Right kidney (tissue), 9 donors: Measurements from ENCODE around the gene ACADVL.
"Not testable (repeated sequence)": the region's sequence is repeated elsewhere in the genome, so short reads cannot be mapped to it uniquely, and the experiment has no call there.

Experiments
- DNase-seq: peaks from one replicate; pipeline ENCODE4 v3.0.0-alpha.2; 2016
- long read RNA-seq, 8 donors: transcript quantifications; one replicate each; lab custom pipeline, GENCODE V29; 2026

Gene ACADVL
- long read RNA-seq, donor 1, transcript ACADVL-206 (8 exons, 1,212 nt) = minor isoform, 10 of 127 reads
- long read RNA-seq, donor 1, transcript ACADVL-214 (1 exons, 1,732 nt) = minor isoform, 13 of 127 reads
- long read RNA-seq, donor 1, transcript ACADVL-203 (20 exons, 2,323 nt) = major isoform, 36 of 127 reads
- long read RNA-seq, donor 1, transcript ACADVL-215 (5 exons, 709 nt) = minor isoform, 5 of 127 reads
- long read RNA-seq, donor 1, partial matches to known transcripts = 16 of 127 reads
- long read RNA-seq, donor 1, other reads (novel, unspliced or antisense) = 33 of 127 reads
- long read RNA-seq, donor 2, transcript ACADVL-203 (20 exons, 2,323 nt) = major isoform, 16 of 41 reads
- long read RNA-seq, donor 2, transcript ACADVL-214 (1 exons, 1,732 nt) = minor isoform, 7 of 41 reads
- long read RNA-seq, donor 2, partial matches to known transcripts = 7 of 41 reads
- long read RNA-seq, donor 2, other reads (novel, unspliced or antisense) = 0 of 41 reads
- long read RNA-seq, donor 3, transcript ACADVL-214 (1 exons, 1,732 nt) = minor isoform, 7 of 44 reads
- long read RNA-seq, donor 3, transcript ACADVL-203 (20 exons, 2,323 nt) = major isoform, 13 of 44 reads
- long read RNA-seq, donor 3, partial matches to known transcripts = 14 of 44 reads
- long read RNA-seq, donor 3, other reads (novel, unspliced or antisense) = 0 of 44 reads
- long read RNA-seq, donor 4, transcript ACADVL-234 (2 exons, 599 nt) = minor isoform, 6 of 577 reads
- long read RNA-seq, donor 4, transcript ACADVL-206 (8 exons, 1,212 nt) = minor isoform, 9 of 577 reads
- long read RNA-seq, donor 4, transcript ACADVL-203 (20 exons, 2,323 nt) = major isoform, 15 of 577 reads
- long read RNA-seq, donor 4, transcript ACADVL-214 (1 exons, 1,732 nt) = minor isoform, 7 of 577 reads
- long read RNA-seq, donor 4, partial matches to known transcripts = 516 of 577 reads
- long read RNA-seq, donor 4, other reads (novel, unspliced or antisense) = 15 of 577 reads
- long read RNA-seq, donor 5, transcript ACADVL-203 (20 exons, 2,323 nt) = major isoform, 39 of 104 reads
- long read RNA-seq, donor 5, transcript ACADVL-206 (8 exons, 1,212 nt) = minor isoform, 5 of 104 reads
- long read RNA-seq, donor 5, transcript ACADVL-214 (1 exons, 1,732 nt) = minor isoform, 13 of 104 reads
- long read RNA-seq, donor 5, transcript ACADVL-215 (5 exons, 709 nt) = minor isoform, 13 of 104 reads
- long read RNA-seq, donor 5, partial matches to known transcripts = 28 of 104 reads
- long read RNA-seq, donor 5, other reads (novel, unspliced or antisense) = 0 of 104 reads
- long read RNA-seq, donor 6, transcript ACADVL-214 (1 exons, 1,732 nt) = minor isoform, 8 of 122 reads
- long read RNA-seq, donor 6, transcript ACADVL-206 (8 exons, 1,212 nt) = minor isoform, 8 of 122 reads
- long read RNA-seq, donor 6, transcript ACADVL-203 (20 exons, 2,323 nt) = major isoform, 14 of 122 reads
- long read RNA-seq, donor 6, partial matches to known transcripts = 80 of 122 reads
- long read RNA-seq, donor 6, other reads (novel, unspliced or antisense) = 0 of 122 reads
- long read RNA-seq, donor 7 = 0 reads
- long read RNA-seq, donor 8, transcript ACADVL-203 (20 exons, 2,323 nt) = major isoform, 34 of 84 reads
- long read RNA-seq, donor 8, transcript ACADVL-206 (8 exons, 1,212 nt) = minor isoform, 9 of 84 reads
- long read RNA-seq, donor 8, transcript ACADVL-209 (2 exons, 562 nt) = minor isoform, 5 of 84 reads
- long read RNA-seq, donor 8, transcript ACADVL-214 (1 exons, 1,732 nt) = minor isoform, 11 of 84 reads
- long read RNA-seq, donor 8, partial matches to known transcripts = 21 of 84 reads
- long read RNA-seq, donor 8, other reads (novel, unspliced or antisense) = 0 of 84 reads

DNA sequence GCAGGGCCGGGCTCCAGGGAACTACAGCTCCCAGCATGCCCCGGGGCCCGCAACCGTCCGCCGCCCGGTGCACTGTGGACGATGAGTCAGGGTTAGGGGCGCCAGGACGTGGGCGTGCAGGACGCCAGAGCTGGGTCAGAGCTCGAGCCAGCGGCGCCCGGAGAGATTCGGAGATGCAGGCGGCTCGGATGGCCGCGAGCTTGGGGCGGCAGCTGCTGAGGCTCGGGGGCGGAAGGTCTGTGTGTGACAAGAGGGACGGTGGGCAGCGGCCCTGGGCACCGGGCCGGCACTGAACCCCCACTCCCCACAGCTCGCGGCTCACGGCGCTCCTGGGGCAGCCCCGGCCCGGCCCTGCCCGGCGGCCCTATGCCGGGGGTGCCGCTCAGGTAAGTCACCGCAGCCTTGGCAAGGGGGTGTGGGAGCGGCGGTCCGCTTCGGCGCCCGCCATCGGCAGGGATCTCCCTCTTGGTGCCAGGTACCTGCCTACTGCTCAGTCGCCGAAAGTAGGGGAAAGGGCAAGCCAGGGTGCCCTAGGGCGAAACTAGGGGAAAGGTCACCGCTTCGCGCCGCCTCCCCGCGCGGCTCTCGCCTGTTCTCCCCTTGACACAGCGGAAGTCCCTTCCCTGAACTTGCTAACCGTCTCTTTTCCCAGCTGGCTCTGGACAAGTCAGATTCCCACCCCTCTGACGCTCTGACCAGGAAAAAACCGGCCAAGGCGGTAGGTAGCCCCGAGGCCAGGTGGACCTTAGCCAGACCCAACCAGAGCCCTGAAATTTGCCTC, at the start of gene ACADVL, which contains the start of gene DLG4:
ACADVL (plus strand) TSS at position 127 of the 781 bp plus-strand sequence; CDS start at position 174, 47 bp downstream.
DLG4 (minus strand) TSS at position 25 of the 781 bp plus-strand sequence.
- DNase-seq = peak; percentile 87

DNA sequence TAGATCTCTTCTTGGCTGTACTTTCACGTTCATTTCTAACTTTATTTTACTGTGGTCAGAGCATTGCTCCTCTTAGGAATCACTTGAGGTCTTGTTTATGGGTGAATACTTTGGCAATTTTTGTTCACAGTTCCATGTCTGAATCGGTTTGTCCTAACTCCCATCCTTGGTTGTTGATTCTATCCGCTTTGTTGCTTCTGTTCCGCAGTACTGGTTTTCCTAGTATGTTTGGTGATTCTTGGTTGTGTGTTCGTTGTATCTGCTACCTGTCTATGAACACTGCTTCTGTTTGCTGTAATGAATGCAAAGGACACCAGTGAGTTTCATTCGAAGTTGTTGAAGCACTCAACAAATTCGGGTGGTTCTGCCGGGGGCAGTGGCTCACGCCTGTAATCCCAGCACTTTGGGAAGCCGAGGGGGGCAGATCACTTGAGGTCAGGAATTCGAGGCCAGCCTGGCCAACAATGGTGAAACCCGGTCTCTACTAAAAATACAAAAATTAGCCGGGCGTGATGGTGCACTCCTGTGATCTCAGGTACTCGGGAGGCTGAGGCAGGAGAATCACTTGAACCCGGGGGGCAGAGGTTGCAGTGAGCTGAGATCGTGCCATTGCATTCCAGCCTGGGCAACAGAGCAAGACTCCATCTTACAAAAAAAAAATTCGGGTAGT, 47.1 kb upstream of the ACADVL start:
- DNase-seq = not testable (repeated sequence)

DNA sequence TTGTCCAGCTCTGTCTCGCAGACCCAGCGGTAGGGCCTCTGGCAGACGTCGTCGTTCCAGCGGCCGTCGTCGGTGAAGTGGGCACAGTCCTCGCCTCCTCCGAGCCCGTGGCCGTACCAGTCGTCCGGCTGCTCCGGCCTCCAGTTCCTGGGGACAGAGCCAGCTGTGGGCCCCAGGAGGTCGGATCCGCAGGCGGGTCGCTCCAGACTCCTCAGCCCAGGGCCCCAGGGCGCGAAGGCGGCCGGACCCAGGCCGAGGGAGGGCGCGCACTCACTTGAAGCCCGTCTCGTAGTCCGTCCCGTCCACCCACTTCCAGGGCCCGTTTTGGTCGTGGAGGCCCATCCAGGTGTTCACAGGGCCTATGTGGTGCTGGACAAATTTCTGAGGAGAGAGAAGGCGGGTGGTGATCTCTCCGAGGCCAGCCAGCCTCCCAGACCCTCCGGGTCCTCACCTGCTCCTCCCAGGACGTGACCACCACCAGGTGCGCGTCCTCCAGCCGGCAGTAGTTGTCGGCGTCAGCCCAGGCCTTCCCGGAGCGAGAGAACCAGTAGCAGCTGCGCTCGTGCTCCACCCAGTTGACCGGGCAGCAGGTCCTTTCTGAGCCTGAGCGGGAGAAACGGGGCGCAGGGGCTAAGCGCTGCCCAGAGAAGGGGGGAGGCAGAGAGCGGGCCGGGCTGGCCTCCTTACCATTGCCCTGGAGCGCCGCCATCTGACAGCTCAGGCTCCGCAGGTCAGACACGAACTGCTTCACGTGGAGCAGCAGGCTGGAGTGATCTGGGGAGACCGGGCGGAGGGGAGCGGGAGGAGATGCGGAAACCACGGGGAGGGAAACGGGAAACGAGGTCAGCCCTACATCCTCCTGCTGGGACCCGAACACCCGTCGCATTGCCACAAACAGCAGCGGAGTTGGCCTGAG, 45.8 kb upstream of the ACADVL start:
- peak; percentile 66 for DNase-seq

DNA sequence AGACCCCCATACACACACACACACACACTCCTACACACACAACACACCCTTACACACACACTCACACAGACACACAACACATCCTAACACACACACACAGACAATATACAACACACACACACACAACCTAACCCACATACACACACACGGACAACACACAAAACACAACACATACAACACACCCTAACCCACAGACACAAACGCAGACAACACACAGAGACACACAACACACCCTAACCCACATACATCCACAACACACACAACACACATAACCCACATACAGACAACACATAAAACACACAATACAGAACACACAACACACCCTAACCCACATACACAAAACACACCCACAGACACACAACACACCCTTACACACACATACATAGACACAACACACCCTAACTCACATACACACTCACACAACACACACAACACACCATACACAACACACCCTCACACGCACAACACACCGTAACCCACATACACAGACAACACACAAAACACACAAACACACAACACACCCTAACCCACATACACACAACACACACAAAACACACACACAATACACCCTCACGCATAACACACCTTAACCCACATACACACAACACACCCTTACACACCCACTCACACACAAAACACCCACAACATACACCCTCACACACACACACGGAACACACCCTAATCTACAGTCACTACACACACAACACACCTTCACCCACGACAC, 45.0 kb upstream of the ACADVL start:
- DNase-seq = no peak

DNA sequence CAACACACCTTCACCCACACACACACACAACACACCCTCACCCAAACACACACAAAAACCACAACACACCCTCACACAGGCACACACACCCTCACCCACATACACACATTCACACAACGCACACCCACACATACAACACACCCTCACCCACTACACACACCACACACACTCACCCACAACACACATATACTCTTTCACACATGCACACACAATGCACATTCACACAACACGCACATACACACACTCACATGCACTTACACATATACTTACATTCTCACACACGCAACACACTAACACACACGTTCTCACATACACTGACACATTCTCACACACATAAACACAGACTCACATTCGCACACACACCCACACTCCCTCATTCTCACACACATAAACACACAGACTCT, 44.4 kb upstream of the ACADVL start:
- DNase-seq = no peak

DNA sequence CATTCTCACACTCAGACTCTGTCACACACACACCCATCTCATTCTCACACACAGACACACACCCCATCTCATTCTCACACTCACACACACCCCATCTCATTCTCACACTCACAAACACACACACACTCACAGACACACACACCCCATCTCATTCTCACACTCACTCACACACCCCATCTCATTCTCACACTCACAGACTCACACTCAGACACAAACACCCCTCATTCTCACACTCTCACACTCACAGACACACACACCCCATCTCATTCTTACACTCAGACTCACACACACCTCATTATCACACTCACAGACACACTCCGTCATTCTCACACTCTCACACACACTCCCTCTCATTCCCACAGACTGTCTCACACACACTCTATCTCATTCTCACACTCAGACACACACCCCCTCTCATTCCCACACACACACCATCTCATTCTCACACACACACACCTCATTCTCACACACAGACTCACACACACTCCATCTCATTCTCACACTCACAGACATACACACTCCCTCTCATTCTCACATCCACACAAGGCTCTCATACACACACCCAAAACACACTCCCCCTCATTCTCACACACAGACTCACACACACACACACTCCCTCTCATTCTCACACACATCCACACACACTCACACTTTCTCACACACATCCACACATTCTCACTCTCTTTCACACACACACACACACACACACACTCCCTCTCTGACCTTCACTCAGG, 43.5 kb upstream of the ACADVL start:
- DNase-seq = no peak

DNA sequence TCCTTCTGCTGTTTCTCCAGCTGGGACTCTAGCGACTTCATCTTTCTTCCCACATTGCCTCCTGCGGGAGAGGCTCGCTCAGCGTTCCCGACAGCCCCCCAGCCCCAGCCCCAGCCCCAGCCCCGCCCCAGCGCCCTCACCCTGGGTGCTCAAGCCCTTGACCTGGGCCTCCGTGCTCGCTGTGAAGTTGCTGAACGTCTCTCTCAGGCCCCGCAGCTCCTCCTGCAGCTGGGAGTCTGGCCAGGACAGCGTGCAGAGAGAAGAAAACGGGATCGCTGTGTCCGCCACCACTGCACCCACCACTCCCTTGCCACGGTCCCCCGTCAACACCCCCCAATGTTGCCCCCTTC, 42.9 kb upstream of the ACADVL start:
- DNase-seq = no peak

DNA sequence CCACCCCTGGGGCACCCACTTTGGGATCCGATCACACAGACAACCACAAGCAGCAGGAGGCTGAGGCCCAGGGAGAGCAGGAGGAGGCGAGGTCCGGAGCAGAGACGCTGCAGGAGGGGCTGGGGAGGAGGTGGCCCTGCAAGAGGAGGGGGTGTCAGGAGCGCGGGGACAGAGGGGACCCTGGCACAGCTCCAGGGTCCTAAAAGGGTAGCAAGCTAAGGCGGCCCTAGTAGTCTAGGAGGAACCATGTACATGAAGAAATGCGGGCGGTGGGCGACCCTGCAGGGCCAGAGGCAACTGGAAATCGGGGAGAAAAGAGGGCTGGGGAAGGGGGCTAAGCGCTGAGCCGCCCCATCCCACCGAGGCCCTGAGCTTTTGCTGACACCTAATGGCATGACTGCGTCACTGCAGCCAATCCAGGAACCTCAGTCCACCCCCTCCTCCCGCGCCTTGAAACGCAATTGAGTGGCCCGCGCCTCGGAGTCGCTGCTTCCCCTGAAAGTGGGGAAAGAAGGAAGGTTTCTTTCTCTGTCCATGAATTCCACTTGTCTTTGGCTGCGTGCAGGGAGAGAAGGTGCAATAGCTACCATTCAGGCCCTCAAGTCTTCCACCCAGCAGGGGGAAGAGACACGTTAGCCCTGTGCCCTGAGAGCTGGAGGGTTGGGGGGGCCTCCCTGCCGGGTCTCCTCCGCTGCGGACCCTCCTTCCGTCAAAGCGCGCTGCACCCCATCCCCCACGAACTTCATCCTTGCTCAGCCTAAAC, 42.4 kb upstream of the ACADVL start:
- peak; percentile 93 for DNase-seq

DNA sequence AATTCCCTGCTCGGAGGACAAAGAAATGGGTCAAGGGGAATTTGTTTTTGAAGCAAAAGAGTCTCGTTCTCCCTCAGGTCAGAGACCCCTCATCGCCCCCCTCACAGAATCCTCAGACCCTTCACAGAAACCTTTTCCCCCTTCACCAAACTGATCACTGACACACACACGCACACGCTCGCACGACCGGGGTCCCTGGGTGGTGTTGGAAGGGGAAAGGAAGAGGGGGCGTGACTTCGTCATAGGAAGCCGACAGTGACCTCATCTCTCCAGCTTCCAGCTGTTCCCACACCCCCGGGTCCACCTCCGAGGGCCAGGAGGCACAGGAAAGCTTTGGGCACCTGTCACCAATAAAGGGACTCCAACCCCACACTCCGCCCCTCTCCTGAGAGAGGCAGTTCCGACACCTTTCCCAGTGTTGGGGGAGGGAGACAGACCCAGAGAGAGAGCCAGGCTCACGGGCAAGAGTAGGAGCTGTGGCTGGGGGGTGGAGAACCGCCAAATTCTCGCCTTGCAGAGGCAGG, 41.7 kb upstream of the ACADVL start:
- peak; percentile 73 for DNase-seq

DNA sequence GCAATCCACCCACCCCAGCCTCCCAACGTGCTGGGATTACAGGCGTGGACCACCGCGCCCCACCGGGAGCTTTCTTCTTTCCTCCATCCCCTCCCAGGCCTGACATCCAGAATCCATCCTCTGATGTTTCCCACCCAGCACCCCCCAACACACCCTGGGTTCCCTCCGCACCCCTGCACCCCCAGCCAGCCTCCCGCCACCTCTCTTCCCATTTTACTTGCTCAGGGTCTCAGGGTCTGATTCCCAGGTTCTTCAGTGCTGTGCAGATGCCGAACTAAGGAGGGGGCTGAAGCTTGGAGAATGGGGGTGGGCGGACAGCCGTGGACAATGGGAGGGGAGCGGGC, 40.8 kb upstream of the ACADVL start:
- DNase-seq = no peak

DNA sequence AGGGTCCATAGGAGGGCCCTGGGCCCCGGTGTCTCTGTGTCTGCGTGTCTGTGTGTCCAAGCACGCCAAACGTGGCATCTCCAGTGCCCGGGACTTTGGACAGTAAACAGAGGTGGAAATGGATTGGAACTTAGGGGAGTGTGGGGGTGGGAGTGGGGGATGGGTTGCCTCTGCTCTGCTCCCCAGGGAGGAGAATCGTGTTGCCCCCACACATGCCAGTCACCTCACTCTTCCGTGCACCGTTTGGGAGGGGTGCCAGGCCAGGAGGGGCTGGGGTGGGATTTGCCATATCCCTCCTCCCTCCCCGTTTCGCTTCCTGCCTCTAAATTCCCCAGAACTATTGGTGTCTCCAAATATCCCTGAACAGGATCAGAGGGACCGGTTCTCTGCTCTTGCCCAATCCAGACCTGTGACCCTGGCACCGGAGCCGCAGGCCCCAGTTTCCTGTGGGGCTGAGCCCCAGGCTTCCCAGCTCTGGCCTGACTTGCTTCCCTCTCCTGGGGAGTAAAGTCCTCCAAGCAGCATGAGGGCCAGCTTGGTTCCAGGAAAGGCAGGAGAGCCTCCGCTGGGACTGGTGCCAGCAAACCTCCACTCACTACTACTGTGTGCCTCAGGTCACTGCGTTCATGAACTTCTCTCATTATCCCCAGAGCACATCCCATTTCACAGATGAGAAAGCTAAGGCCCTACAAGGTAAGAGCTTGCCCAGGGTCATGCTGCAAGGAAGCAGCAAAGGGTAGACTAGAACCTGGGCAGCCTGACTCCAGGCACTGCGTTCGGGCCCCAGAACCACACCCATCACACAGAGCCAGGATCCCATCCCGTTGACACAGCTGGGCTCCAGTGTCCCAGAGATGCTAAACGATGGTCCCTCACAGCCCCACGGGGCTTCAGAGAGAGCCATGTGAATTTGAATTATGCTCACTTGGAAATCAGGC, 40.2 kb upstream of the ACADVL start, which contains the start of gene ASGR1:
ASGR1 (minus strand) TSS at position 54 of the 938 bp plus-strand sequence. CDS start 807 bp downstream, outside the sequence.
- DNase-seq = no peak

DNA sequence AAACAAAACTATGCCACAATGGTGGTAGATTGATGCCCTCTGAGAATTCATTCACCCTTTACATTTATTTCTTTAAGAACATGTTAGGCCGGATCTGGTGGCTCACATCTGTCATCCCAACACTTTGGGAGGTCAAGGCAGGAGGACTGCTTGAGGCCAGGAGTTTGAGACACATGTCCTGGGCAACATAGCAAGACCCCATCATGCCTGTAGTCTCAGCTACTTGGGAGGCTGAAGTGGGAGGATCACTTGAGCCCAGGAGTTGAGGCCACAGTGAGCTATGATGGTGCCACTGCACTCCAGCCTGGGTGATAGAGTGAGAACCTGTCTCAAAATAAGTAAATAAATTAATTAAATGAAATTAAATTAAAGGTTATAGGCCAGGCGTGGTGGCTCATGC, 37.6 kb upstream of the ACADVL start:
- DNase-seq = not testable (repeated sequence)

DNA sequence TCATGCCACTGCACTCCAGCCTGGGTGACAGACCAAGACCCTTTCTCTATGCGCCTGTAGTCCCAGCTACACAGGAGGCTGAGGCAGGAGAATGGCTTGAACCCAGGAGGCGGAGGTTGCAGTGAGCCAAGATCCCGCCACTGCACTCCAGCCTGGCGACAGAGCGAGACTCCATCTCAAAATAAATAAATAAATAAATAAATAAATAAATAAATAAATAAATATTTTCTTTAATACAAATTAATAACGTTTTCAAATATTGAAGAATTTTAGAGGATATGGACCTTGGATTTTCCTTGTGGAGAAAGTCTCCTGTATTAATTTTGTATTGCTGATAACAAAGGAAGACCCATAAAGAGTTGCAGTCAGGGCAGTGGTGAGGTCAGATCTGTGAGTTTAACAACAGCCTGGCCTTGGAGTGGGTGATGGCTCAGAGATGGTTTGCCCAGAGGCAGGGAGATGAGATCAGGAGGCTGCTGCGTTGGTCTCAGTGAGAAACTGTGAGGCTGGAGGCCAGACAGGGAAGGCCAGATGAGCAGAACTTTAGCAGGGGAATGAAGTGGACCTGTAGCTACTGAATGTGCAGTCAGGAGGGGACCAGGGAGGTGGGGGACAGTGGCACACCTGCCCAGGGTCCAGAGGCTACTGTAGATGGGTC, 36.2 kb upstream of the ACADVL start:
- no peak for DNase-seq

DNA sequence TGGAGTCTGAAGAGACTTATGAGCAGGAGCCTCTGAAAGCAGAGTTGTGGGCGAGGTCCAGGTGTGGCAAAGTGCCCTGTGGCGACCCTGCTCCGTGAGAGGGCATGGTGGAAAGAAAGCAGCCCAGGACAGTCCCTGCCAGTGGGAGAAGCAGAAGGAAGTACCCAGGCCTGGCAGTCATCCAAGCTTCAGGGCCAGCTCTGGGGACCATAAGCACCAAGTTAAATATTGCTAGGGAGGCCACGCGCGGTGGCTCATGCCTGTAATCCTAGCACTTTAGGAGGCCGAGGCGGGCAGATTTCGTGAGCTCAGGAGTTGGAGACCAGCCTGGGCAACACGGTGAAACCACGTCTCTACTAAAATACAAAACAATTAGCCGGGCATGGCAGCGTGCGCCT, 35.6 kb upstream of the ACADVL start:
- DNase-seq = no peak
